Sigmoid colon (tissue), 4 donors: ENCODE results near the gene SEMA6B.

Source experiments
- POLR2A ChIP-seq, 2 donors: fragments of 450-650 bp; IDR thresholded peaks; one replicate each; pipeline ENCODE4 v1.6.1; 2016; ENCODE audit warnings: antibody characterized with exemption in 2 of 2, mild to moderate bottlenecking in 2 of 2, moderate library complexity in 2 of 2
- POLR2AphosphoS5 ChIP-seq, 4 donors: sonication (generic); formaldehyde crosslinking; IDR thresholded peaks; one replicate each; pipeline ENCODE4 v1.6.1; 2017; ENCODE audit warnings: antibody characterized with exemption in 4 of 4
- TF ChIP-seq, protein P1 (sequence below), 4 experiments: fragments of 450-650 bp in 3 of 4; fragments of 200-600 bp in 1 of 4; IDR thresholded peaks; one replicate each; pipeline ENCODE4 v1.5.1; 2016 to 2019; ENCODE audit warnings: antibody characterized with exemption in 4 of 4, mild to moderate bottlenecking in 3 of 4, moderate library complexity in 2 of 4

GRCh38 chr19:4575267-4576015, 16.0 kb upstream of the SEMA6B start:
- TF ChIP-seq, protein P1, sequence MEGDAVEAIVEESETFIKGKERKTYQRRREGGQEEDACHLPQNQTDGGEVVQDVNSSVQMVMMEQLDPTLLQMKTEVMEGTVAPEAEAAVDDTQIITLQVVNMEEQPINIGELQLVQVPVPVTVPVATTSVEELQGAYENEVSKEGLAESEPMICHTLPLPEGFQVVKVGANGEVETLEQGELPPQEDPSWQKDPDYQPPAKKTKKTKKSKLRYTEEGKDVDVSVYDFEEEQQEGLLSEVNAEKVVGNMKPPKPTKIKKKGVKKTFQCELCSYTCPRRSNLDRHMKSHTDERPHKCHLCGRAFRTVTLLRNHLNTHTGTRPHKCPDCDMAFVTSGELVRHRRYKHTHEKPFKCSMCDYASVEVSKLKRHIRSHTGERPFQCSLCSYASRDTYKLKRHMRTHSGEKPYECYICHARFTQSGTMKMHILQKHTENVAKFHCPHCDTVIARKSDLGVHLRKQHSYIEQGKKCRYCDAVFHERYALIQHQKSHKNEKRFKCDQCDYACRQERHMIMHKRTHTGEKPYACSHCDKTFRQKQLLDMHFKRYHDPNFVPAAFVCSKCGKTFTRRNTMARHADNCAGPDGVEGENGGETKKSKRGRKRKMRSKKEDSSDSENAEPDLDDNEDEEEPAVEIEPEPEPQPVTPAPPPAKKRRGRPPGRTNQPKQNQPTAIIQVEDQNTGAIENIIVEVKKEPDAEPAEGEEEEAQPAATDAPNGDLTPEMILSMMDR (IDR thresholded peaks at IDR 0.05), result no peak
- TF ChIP-seq POLR2A (IDR thresholded peaks at IDR 0.05), result no peak
- peak in 2 of 4 donors; percentile 67 to 80 for TF ChIP-seq POLR2AphosphoS5 (IDR thresholded peaks at IDR 0.05)
